Midbrain (tissue), 1 donor: ENCODE measurements around the gene RSRC1.

ENCODE experiments used
- DNase-seq: peaks from one replicate; lab custom pipeline; 2025; lab: John Stamatoyannopoulos, UW

Gene RSRC1

DNA sequence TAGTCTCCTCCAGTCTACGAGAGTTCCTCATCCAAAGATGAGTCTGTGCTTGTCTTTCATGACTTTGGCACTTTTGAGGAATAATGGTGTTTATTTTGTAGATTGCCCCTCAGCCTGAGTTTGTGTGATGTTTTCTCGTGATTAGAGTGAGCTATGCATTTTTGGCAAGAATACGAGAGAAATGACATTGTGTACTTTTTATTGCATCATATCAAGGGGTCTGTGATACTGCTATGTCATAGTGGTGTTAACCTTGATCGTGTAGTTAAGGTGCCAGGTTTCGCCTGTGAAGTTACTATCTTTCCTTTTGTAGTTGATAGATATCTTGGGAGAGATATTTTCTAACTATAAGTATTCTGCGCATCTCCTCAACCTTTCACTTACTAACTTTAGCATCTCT is 18.9 kb downstream of the RSRC1 start:
- DNase-seq = no peak

DNA sequence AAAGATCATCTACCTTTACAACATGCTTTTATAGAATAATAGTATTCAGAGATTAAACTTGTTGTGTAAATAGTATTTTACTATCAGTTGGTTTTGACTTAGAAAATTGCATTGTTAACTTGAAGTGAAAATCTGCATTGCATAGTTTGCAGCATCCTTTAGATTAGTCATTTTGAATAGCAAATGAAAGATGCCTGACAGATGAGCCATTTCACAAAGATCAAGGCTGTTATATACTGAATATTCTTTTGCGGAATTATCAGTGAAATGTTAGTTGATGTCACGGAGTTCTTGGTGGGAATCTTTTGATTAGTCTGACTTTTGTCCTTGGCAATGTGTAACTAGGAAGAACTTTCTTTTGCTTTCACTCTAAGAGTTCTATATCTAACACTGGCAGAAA is 24.5 kb downstream of the RSRC1 start:
- no peak for DNase-seq

- no peak for DNase-seq
Measured at GRCh38 chr3:158140396-158140795, 30.5 kb downstream of the RSRC1 start.

DNA sequence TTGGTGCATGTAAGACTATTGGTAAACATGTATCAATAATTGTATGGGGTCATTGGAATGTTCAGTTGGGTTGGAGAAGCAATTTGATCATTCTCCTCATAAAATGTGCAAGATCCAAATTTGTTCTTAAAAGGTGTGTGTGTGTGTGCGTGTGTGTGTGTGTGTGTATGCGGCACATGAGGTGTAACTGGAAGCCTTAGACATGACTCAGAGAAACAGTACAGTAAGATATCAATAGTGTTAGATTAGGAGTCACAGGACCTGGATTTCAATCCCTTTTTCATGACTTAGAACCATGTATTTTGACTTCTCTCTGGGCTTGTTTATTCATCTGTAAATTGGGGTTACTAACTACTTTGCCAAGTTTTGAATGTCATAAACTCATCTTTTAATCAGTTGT is 38.3 kb downstream of the RSRC1 start:
- DNase-seq = no peak

DNA sequence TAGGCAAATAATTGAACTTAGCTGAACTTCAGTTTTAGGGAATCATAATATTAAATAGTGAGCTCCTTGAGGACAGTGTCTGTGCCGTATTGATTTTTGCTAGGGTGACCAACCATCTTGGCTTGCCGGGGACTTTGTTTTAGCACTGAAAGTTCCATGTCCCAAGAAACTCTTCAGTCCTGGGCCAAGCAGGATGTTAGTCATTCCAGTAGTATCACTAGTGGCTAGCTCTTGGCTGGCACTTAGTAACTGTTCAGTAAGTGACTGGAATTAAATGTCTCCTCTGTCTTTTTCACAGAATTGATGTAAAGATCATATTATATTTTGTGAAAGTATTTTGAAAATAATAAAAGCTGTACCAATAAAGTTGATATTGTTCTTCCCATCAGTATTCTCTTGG is 42.3 kb downstream of the RSRC1 start:
- DNase-seq = no peak

DNA sequence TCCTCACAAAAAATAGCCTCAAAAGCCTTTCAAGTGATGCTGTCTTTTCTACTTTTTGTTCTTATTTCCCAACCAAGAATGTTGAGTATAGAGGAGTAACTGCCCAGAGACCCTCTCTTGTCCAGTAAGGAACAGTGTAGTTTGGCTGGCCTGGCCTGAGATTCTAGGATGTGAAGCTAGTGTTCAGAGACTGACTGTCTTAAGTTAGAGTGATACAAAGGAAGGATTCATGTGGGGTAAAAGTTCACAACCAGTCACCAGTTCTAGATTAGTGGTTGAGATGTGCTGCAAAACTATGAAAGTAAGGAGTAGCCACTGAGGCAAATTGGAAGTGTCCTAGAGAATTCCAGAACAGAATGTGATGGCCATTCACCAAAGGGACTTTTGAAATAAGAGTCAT is 49.1 kb downstream of the RSRC1 start:
- no peak for DNase-seq

GRCh38 chr3:158159714-158160113 is 49.8 kb downstream of the RSRC1 start:
- DNase-seq = no peak

GRCh38 chr3:158160958-158161357 is 51.1 kb downstream of the RSRC1 start:
- no peak for DNase-seq

- no peak for DNase-seq
Measured at GRCh38 chr3:158165141-158165655, 55.3 kb downstream of the RSRC1 start.

GRCh38 chr3:158165730-158166129 is 55.8 kb downstream of the RSRC1 start:
- DNase-seq = no peak

GRCh38 chr3:158166223-158166622 is 56.3 kb downstream of the RSRC1 start:
- no peak for DNase-seq

DNA sequence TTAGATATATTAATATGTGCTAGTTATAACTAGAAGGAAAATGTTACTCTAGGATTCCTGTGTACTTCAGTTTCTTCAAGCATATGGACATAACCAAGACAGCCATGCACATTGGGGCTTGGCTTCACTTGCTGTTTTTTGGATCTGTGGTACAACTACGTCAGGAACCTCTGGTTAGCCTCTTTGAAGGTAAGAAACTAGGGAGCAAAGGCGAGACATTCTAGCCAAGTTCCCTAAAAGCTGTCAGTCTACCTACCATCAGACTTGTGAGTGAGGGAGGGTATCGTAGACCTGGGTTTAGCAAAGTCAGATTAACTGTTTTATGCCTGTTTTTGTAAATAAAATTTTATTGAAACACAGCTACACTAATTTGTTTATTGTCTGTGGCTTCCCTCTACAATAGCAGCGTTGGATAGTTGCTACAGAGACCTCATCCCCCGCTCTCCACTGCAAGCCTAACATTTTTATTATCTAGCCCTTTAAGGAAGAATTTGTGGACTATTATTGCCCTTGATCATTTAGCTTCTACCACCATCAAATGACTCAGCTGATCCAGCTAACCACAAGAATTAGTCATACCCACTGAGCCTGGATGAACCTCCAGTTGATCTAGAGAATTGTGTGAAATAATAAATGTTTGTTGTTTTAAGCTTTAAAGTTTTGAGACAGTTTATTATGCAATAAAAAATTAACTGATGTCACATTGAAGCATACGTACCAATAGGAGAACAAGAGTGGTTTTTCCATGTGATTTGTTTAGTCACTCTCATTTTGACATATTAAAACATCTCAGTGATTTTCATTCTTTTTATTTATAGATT is 58.1 kb downstream of the RSRC1 start:
- DNase-seq = no peak

GRCh38 chr3:158169091-158169491 is 59.2 kb downstream of the RSRC1 start:
- no peak for DNase-seq

GRCh38 chr3:158181096-158181495 is 71.2 kb downstream of the RSRC1 start:
- no peak for DNase-seq

DNA sequence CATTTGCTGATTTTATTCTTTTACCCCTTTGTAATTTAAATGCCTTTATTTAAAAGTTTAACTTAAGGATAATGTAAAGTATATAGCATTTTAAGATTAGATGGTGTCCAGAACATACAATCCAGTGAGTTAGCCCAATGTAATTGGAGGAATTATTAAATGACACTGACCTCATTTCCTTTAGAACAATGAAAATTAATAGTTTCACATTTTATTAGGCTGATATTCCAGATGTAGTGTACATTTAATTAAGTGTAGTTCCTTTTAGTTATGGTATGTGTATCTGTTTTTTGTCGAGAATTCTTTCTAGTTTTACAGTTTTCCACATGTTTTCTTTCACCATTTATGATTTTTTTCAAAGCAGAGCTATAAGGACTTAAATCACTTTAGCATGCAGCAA is 75.8 kb downstream of the RSRC1 start:
- DNase-seq = no peak

DNA sequence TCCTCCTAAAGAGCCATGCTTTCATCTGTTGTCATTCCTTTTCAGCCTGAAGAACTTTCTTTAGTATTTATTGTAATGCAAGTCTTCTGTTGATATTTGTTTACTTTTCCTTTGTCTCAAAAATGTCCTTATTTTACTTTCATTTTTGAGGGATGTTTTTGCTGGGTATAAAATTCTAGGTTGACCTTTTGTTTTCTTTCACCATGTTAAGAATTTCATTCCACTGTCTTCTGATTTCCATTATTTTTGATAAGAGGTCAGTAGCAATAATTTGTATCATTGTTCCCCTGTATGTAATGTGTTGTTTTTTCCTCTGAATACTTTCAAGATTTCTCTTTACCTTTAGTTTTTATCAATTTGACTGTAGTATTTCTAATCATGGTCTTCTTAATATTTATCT is 91.1 kb downstream of the RSRC1 start:
- no peak for DNase-seq

DNA sequence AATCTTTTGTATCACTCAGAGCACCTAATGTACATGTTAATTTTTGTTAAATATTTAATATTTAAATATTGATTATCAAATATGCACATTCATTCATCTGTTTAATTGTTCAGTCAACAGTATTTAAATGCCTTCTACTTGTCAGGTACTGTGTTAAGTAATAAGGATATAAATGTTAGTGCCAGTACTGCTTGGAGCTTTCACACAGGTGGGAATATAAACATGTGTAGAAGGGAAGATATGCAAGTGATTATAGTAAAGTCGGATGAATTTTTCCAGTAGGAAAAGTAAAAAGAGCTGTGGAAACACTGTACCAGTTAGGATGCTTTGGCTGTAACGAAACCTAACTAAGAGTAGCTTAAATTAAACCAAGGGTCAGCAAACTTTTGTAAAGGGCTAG is 95.4 kb downstream of the RSRC1 start:
- DNase-seq = no peak

DNA sequence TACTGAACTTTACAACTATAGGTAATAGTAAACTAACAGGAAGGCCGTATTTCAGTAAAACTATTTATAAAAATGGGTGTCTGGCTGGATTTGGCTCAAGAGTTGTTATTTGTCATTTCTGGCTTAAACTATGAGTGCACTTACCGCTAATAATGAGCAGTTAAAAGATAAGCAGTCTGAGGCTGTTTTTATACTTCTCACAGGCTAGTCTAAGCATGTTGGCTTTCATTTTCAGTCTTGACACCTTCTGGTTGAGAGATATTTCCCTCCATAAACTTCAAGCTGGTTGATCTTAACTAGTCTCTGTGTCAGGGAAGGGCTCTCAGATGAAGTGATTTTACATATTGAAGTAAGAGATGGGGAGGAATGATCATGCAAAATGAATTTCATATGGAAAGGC is 96.1 kb downstream of the RSRC1 start:
- DNase-seq = no peak

- no peak for DNase-seq
Measured at GRCh38 chr3:158210067-158210466, 100.2 kb downstream of the RSRC1 start.

DNA sequence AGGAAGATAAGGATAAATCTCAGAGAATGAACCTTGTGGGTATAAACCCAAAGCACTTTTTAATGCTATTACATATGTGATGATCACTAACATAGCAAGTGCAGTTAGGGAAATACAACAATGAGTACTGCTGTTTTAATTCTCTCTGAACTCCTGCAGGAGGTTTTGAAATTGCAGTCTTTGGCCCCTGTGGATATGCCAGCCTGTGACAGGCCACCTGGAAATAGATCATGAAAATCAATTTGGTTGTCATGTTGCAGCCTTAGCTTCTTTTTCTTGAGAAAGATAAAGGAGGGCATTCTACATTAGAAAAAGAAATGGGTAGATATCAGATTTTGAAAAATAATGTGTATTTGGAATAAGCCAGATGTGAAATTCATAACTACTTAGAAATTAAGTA is 103.6 kb downstream of the RSRC1 start:
- no peak for DNase-seq

GRCh38 chr3:158217992-158218391 is 108.1 kb downstream of the RSRC1 start:
- no peak for DNase-seq

DNA sequence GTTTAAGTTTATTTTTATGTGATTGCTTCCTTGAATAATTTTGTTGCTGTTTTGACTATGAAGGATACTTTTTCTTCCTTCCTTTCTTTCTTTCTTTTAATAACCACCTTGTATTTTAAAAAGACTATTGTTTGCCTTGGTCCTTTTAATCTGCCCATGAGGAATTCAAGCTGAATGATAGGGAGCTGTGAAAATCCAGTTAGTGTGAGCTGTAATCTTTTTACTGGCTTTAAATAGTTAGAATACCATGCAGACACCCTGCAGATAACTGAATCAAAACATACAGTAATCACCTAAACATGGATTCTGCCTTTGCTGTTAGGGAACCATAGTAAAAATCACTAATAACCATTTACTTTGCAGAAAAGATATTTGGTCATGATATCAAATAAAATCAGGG is 110.7 kb downstream of the RSRC1 start:
- DNase-seq = no peak

DNA sequence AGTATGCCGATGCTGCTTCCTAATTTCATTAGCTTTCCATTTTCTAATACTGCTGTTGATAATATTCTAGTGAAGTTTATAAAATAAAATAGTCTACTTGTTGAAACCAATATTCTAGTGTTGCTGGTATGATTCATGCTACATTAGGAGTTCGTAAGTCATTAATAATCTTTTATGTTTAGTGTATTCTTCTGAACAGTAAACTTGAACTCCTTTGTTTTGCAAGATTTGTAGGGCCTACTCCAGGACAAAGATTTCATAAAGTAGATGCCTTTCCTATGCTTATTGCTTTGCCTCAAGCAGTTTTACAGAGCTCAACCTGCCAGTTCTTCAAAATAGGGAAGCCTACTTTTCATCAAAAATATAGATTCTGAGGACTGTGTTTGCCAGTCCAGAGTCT is 111.5 kb downstream of the RSRC1 start:
- no peak for DNase-seq

- no peak for DNase-seq
Measured at GRCh38 chr3:158226429-158226828, 116.5 kb downstream of the RSRC1 start.
